ENCODE data around the gene DUSP5. TPM values are rescaled to one million over a fixed set of nuclear protein-coding genes. Genes with fewer than 3 reads are reported as not detected.
"Not testable (repeated sequence)": the region's sequence is repeated elsewhere in the genome, so short reads cannot be mapped to it uniquely, and the experiment has no call there.

DUSP5 gene
- total RNA-seq, 4 donors from 2014 or later, result 0.75 to 2.8 (median 2.5) TPM; not detected in 1

DNA sequence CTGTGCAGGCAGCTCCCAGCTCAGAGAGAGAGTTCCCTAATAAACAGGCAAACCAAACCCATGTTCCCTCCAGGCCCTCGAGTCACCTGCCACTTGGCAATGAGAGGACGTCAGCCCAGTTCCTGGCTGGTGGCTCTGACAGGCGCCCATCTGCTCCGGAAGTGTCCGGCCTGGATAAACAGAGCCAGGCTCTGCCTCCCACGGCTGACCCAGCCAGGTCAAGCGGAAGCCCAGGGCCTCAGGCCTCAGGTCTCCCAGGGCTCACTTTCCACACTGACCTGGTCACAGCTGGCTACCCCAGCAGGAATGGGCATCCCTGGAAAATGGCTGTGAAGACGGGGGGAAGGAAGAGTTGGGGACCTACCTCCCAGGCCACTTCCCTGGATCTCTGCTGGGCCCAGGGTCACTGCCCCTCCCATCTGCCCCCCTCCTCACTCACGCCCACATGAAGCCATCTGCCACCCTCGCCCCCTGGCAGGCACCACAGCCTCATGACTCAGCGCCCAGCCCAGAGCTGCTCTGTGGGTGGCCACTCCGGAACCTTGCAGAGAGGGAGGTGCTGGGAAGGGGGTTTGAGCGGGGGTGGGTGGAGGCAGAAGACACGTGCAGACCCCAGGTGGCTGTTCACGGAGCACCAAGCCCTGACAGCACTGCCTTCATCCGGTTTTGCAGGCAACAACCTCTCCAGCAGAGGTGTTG is 37.4 kb upstream of the DUSP5 start:
- intact Hi-C loops (cut with DNase I; ENCODE audit: low total_unique reads) (no loop called here), in situ Hi-C loops (cut with MboI; ENCODE audit: low sequenced_read_pairs in 4 of 4) (no loop called here)
- H3K27ac ChIP-seq, result no peak overlapping the region
- no peak overlapping the region for H3K4me3 ChIP-seq
- H3K9me3 ChIP-seq, result no peaks in the 10 kb centered on the region
- DNase-seq (peak; percentile 5 to 27), ATAC-seq (peak; percentile 54 to 68)
- H3K27me3 ChIP-seq, result no peaks in the 10 kb centered on the region
- no peaks in the 10 kb centered on the region for H3K36me3 ChIP-seq
- H3K4me1 ChIP-seq, result peaks cover 3 to 5% of the 10 kb centered on the region in 2 donors
- TF ChIP-seq, protein P1, sequence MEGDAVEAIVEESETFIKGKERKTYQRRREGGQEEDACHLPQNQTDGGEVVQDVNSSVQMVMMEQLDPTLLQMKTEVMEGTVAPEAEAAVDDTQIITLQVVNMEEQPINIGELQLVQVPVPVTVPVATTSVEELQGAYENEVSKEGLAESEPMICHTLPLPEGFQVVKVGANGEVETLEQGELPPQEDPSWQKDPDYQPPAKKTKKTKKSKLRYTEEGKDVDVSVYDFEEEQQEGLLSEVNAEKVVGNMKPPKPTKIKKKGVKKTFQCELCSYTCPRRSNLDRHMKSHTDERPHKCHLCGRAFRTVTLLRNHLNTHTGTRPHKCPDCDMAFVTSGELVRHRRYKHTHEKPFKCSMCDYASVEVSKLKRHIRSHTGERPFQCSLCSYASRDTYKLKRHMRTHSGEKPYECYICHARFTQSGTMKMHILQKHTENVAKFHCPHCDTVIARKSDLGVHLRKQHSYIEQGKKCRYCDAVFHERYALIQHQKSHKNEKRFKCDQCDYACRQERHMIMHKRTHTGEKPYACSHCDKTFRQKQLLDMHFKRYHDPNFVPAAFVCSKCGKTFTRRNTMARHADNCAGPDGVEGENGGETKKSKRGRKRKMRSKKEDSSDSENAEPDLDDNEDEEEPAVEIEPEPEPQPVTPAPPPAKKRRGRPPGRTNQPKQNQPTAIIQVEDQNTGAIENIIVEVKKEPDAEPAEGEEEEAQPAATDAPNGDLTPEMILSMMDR (IDR thresholded peaks at IDR 0.05 in 4 of 5, conservative IDR thresholded peaks at IDR 0.05 in 1 of 5), result no peak
- no peak for TF ChIP-seq POLR2A (IDR thresholded peaks at IDR 0.05)

DNA sequence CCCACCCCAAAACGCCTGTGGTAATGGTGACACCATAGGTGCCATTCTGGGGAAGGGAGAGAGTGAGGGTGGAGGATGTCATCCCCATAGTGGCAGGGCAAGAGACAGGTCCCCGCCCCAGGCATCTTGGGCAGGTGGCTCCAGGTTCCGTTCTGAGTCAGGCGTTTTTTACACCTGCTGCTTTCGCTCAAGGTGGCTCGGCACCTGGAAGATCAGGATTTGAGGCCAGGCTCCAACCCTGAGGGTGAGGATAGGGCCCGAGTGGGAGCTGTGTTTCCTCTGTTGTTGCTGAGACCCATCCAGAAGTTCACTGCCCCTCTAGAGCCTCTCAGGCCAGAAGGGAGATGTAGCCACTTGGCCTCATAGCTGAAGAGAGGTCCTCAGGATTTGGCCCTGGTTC is 36.6 kb upstream of the DUSP5 start:
- H3K27ac ChIP-seq, result no peak overlapping the region
- H3K36me3 ChIP-seq, result no peaks in the 10 kb centered on the region
- H3K9me3 ChIP-seq, result no peaks in the 10 kb centered on the region
- H3K4me3 ChIP-seq, result no peak overlapping the region
- DNase-seq, result no peak
- ATAC-seq, result no peak
- peaks cover 3 to 5% of the 10 kb centered on the region in 2 donors for H3K4me1 ChIP-seq
- TF ChIP-seq POLR2A (IDR thresholded peaks at IDR 0.05), result no peak
- TF ChIP-seq, protein P1 (IDR thresholded peaks at IDR 0.05 in 4 of 5, conservative IDR thresholded peaks at IDR 0.05 in 1 of 5), result no peak
- in situ Hi-C loops (cut with MboI; ENCODE audit: low sequenced_read_pairs in 4 of 4) (no loop called here), intact Hi-C loops (cut with DNase I; ENCODE audit: low total_unique reads) (no loop called here)
- no peaks in the 10 kb centered on the region for H3K27me3 ChIP-seq

DNA sequence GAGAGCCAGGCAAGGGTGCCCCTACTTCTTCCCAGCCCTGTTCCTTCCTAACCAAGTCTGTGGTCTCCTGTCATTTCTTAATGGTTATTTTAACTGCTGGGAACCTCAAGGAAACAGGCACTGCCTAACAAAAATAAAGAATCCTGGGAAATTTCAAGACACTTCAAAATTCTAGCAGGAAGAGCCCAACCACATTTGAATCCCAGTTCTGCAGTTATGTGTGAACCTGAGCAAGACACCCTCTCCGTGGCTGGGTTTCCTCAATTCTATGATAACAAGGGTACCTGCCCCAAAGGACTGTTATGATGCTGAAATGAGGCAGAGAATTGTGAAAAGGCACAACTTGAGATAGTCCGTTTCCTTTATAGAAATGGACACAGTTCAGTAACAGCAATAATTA is 36.2 kb upstream of the DUSP5 start:
- H3K9me3 ChIP-seq, result no peaks in the 10 kb centered on the region
- TF ChIP-seq, protein P1 (IDR thresholded peaks at IDR 0.05 in 4 of 5, conservative IDR thresholded peaks at IDR 0.05 in 1 of 5), result no peak
- no peak for TF ChIP-seq POLR2A (IDR thresholded peaks at IDR 0.05)
- no peak for DNase-seq
- no peak overlapping the region for H3K4me3 ChIP-seq
- no peaks in the 10 kb centered on the region for H3K36me3 ChIP-seq
- ATAC-seq, result no peak
- in situ Hi-C loops (cut with MboI; ENCODE audit: low sequenced_read_pairs in 4 of 4), result no loop called here
- intact Hi-C loops (cut with DNase I; ENCODE audit: low total_unique reads), result no loop called here
- H3K27ac ChIP-seq, result no peak overlapping the region
- H3K27me3 ChIP-seq, result no peaks in the 10 kb centered on the region
- H3K4me1 ChIP-seq, result peaks cover 3 to 5% of the 10 kb centered on the region in 2 donors

DNA sequence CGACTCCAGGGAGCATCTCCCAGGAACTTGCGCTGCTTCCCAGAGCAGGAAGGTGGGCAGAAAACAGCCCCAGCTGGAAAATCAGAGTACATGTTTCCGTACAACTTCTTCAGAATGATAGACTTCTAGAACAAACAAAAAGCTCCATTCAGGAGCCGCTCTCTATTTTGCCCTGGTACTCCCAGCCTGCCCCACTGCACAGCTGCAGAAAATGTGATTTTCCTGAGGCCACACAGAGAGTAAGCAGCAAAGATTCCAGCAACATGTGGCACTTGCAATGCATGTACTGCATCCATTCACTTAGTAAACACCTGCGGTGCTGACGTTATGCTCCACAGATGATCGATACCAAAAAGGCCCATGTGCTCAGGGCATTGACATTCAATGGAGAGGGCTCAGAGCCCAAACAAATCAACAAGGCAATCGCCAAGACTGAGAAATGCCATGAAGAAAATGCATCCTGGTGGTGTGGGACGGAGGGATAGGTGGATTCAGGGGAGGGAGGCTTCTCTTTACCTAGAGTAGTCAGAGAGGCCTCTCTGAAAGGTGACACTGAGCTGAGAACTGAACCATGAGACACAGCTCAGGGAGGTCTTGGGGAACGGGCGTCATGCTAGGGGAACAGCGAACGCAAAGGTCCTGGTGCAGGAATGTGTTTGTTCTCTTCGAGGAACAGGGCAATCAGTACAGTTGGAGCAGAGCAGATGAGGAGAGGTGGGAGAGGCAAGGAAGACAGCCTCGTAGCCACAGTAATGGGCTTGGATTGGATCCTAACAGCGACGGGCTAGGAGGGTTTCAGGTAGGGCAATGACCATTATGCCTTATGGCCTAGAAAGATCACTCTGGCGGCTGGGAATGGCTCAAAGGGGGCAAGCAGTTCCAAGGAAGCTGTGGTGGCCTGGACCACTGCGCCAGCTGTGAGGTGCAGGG is 35.3 kb upstream of the DUSP5 start:
- DNase-seq (no peak), ATAC-seq (no peak)
- TF ChIP-seq, protein P1 (IDR thresholded peaks at IDR 0.05 in 4 of 5, conservative IDR thresholded peaks at IDR 0.05 in 1 of 5), result no peak
- TF ChIP-seq POLR2A (IDR thresholded peaks at IDR 0.05), result no peak
- Histone ChIP-seq H3K4me3 (no peak overlapping the region), H3K9me3 (no peaks in the 10 kb centered on the region), H3K27me3 (no peaks in the 10 kb centered on the region), H3K27ac (no peak overlapping the region), H3K36me3 (no peaks in the 10 kb centered on the region), H3K4me1 (peaks cover 3 to 5% of the 10 kb centered on the region in 2 donors)
- in situ Hi-C loops (cut with MboI; ENCODE audit: low sequenced_read_pairs in 4 of 4) (no loop called here), intact Hi-C loops (cut with DNase I; ENCODE audit: low total_unique reads) (no loop called here)

DNA sequence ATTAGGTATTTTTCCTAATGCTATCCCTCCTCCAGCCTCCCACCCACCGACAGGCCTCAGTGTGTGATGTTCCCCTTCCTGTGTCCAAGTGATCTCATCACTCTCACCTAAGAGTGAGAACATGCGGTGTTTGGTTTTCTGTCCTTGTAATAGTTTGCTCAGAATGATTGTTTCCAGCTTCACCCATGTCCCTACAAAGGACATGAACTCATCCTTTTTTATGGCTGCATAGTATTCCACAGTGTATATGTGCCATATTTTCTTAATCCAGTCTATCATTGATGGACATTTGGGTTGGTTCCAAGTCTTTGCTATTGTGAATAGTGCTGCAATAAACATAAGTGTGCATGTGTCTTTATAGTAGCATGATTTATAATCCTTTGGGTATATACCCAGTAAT is 29.4 kb upstream of the DUSP5 start:
- H3K4me1 ChIP-seq; H3K27ac ChIP-seq; H3K36me3 ChIP-seq; DNase-seq; ATAC-seq; in situ Hi-C loops (cut with MboI; ENCODE audit: low sequenced_read_pairs in 4 of 4); H3K4me3 ChIP-seq; H3K9me3 ChIP-seq; H3K27me3 ChIP-seq; intact Hi-C loops (cut with DNase I; ENCODE audit: low total_unique reads): not testable (repeated sequence)

DNA sequence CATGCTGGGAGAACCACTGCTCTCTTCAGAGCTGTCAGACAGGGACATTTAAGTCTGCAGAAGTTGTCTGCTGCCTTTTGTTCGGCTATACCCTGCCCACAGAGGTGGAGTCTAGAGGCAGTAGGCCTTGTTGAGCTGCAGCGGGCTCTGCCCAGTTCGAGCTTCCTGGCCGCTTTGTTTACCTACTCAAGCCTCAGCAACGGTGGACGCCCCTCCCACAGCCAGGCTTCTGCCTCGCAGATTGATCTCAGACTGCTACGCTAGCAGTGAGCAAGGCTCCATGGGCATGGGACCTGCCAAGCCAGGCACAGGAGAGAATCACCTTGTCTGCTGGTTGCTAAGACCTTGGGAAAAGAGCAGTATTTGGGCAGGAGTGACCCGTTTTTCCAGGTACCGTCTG is 27.2 kb upstream of the DUSP5 start:
- intact Hi-C loops (cut with DNase I; ENCODE audit: low total_unique reads); in situ Hi-C loops (cut with MboI; ENCODE audit: low sequenced_read_pairs in 4 of 4): not testable (repeated sequence)

More for the DNA sequence above, 27.2 kb upstream of the DUSP5 start:
- not testable (repeated sequence) for H3K9me3 ChIP-seq, H3K4me1 ChIP-seq, ATAC-seq, H3K4me3 ChIP-seq, H3K36me3 ChIP-seq, H3K27me3 ChIP-seq, H3K27ac ChIP-seq, DNase-seq
